ENCODE results near the gene TMEM271.

TMEM271 gene, protein sequence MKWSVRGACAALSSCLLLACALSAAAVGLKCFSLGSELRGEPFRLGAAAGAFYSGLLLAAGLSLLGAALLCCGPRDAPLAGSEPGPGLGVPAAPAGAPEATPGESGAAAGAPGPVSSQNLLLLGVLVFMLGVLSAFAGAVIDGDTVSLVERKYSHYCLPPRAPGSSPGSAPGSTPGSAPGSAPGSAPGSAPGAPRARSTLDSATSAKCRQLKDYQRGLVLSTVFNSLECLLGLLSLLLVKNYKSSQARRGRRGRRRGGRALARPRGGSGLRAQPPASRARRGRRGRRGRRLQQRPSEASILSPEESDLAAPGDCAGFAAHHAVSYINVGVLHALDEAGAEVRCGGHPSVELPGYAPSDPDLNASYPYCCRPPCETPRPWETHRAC

DNA sequence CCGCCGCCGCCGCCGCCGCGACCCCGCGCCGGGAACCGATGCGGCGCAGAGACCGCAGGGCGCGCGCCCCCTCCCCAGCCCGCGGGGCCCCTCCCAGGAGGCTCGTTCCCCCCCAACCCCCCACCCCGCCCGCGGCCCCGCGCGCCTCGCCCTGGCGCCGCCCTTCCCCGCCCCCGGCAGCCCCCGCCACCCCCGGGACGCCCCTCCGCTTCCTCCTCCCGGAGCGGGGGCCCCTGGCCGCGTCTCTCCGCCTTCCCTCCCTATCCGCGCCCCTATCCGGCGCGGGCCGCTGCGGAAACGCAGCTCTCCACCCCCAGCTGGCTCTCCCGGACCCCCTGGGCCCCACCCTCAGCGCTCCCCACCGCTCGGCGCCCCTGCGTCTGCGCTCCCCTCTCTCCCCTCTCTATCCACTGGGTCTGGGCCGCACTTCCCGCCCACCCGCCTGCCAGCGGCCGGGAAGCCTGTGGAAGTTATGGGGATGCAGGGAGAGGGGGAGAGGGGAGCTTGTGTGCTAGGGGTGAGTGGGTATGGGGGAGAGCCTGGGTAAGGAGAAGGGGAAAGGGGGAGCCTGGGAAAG is at the start of gene TMEM271:
Gene TMEM271, minus strand, starts transcription at position 51 of the 577 bp plus-strand sequence. CDS start 233 bp downstream, outside the sequence.
- DNase-seq: no peak

- DNase-seq: no peak
Observed at GRCh38 chr4:625631-626161, 49.6 kb upstream of the TMEM271 start.

- no peak for DNase-seq
Observed at GRCh38 chr4:624705-625590, 48.9 kb upstream of the TMEM271 start, which contains the start of gene PDE6B. PDE6B (plus strand) TSS chr4:625573; CDS start chr4:625627, 54 bp downstream.

- no peak for DNase-seq
Observed at GRCh38 chr4:623914-624566, 47.9 kb upstream of the TMEM271 start.

GRCh38 chr4:622996-623913 is 47.2 kb upstream of the TMEM271 start:
- no peak for DNase-seq

GRCh38 chr4:622071-622995 is 46.2 kb upstream of the TMEM271 start:
- no peak for DNase-seq

DNA sequence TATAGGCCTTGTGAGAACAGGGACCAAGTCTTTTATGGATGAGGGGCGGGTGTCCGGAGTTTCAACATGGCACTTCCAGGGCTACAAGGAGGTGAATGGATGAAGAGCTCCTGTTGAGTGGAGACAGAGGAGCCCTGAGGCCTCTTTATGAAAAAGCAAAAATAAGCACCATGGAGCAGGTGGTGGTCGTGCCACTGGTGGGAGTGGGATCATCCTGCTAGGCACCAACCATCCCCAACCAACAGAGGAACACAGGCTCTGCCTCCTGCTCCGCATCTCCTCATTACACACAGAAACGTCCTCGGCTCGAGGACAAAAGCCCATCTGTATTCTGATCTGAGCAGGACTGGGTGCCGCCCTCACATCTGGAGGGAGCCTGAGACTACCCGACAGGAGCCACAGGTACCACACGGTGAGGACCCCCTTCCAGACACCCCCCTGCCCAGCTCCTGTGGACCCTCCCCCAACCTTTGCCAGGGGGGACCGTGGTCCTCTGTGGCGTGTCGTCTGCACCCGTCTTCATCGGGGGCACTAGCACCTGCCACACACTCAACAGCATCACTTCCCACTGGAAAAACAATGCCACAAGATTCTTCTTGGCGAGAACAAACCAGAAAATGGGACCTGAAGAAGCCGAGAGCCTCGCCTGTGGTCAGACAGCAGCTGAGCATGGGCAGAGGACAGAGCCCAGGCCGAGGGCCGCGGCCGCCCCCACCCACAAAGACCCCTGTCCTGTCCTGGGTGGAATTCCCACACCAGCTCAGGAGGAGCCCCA is 45.4 kb upstream of the TMEM271 start:
- no peak for DNase-seq

- no peak for DNase-seq
Observed at GRCh38 chr4:620851-621261, 44.8 kb upstream of the TMEM271 start.

DNA sequence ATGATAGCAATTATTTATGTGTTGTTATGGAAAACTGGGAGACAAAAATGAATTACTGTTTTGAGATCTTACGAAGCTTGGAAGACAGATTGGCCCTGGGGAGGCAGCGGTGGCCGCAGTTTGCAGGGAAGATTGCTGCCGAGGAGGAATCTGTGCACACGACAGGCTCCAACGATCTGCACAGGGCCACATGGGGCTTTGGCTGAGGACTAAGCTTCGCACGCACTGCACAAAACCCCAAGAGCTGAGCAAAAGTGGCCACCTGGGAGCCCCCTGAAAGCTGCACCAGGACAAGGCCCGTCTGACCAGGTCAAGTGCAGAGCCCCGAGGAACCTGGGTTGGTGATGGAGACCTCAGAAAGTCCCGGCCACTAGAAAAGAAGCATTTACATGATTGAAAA is 44.1 kb upstream of the TMEM271 start:
- no peak for DNase-seq

DNA sequence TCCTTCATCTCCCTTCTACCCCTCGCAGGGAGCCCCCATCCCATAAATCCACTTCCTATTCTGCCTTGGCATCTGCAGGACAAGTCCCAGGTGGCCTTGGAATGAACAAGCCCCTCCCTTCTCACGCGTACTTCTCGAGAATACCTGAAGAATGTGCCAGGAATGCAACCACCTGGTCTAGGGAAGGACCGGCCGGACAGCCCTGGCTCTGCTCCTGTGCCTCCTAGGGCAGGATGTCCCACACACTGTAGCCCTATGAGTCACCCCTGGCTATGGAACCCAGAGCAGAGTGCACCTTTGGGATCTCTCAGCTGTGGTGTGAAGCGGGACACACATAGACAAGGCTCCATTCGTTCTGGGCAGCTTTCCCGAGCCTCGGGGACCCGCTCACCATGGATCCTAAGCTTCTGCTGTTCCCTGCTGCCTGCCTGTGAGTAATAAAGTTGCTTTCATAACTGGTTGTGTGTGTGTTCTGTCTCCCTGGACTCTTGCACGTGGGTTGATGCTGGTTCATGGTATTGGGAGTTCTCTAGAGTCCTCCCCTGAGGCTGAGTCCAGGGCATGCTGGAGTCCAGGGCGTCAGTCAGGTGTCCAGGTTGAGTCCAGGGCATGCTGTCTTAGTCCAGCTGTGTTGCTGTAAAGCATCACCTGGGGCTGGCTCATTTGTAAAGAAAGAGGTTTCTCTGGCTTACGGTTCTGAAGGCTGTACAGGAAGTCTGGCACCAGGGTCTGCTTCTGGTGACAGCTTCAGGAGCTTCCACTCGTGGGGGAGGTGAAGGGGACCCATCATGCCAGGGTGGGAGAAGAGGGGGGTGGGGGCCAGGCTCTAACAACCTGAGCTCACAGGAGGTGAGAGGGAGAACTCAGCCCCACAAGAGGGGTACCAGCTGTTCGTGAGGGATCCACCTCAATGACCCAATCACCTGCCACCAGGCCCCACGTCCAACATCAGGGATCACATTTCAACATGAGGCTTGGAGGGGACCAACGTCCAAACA is 41.8 kb upstream of the TMEM271 start:
- no peak for DNase-seq

GRCh38 chr4:616911-617643 is 41.0 kb upstream of the TMEM271 start:
- DNase-seq: no peak

- DNase-seq: no peak
Observed at GRCh38 chr4:616091-616490, 40.0 kb upstream of the TMEM271 start.

- no peak for DNase-seq
Observed at GRCh38 chr4:613126-613525, 37.0 kb upstream of the TMEM271 start.

GRCh38 chr4:612749-613125 is 36.6 kb upstream of the TMEM271 start:
- DNase-seq: no peak

DNA sequence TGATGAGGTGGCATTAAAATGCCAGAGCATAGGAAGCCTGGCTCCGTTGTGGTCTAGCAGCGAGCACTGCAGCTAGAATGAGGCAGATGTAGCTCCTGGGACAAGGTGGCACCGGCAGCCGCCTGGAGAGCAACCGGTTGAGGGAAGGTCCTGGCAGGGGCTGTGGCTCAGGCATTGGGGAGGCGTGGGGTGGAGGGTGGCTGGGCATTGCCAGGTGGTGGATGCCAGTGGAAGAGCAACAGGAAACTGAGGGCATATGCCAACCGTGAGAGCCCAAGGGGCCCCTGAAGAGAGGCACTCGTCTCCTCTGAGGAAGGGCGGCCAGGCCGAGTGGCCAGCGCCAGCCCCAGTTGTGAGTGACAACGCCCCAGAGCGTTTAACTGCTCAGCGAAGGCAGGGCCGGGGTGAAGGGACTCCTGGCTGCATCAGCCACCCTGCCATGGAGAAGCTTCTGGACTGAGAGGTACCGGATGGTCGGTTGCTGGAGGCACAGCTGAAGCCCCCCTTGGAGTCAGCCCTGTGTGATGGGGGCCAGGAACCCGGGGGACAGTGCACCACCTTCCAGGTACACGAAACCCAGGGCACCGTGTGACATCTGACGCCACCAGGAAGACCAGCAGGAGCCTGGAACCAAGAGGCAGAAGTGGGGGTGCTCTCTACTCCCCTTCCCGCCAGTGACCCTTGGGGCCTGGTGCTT is 36.1 kb upstream of the TMEM271 start:
- DNase-seq: no peak

DNA sequence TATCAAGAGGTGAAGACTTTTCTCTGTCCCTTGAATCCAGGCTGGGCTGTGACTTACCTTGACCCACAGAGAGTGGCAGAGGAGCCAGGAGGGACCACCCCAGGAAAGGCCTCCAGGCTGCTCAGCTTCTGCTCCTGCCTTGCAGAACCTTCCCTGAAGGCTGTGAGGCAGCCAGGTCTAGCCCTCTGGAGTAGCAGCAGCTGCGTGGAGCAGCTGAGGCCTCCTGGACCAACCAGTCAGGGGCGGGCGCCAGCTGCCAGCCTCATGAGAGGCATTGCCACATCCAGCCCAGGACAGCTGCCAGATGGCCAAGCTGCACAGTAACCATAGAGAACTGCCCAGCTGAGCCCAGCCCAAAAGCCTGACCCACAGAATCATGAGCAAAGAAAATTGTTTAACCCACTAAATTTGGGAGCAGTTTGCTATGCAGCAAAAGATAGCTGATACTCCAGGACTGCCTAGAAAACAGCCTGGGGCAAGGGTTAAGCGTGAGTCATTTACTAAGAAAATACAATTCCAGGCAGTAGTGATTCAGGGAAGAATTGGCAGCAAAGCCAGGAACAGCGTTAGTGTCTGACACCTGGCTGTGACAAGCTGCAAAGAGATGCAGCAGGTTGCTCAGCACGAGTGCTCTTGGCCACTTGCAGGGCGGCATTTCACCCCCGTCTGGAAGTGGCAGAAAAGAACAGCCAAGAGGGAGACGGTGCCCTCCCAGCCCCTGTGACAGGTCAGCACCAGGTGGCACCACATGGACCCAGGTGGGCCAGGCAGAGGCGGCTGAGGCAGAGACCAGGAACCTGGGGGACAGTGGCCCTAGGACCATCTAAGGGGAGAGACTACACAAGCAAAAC is 34.5 kb upstream of the TMEM271 start:
- DNase-seq: no peak

Measured in activated CD4-positive, alpha-beta T cell treated with anti-CD3 and anti-CD28 coated beads, Interleukin-2, amount 50 U/mL, for 48 hours (primary cell).